Endothelial cell of umbilical vein (primary cell): Measurements from ENCODE around the gene HDGFL2. TPM values are rescaled to one million over a fixed set of nuclear protein-coding genes. Genes with fewer than 3 reads are reported as not detected.

Source experiments
- BruUV-seq: library from RNA; stranded (reverse); fragments of 400-500 nt; replicated peaks from 2 replicates; lab custom pipeline; 2021; lab: Mats Ljungman, UMichigan
- CTCF ChIA-PET: fragments of 300-600, 350-600 bp; sonication (Branson Sonifier 250); formaldehyde crosslinking; loops from one replicate; lab custom pipeline; 2021; ENCODE audit warnings: antibody characterized with exemption, inconsistent platforms; lab: Charles Lee
- POLR2A ChIA-PET: fragments of 300-600, 350-600 bp; sonication (Branson Sonifier 250); formaldehyde crosslinking; loops from one replicate; lab custom pipeline; 2021; ENCODE audit warnings: antibody characterized with exemption, inconsistent platforms; lab: Charles Lee
- DNase-seq: peaks from one replicate; pipeline ENCODE4 v3.0.0-alpha.2; 2011; ENCODE audit warnings: low read depth, low spot score
- FAIRE-seq: peaks from 2 replicates; lab custom pipeline; 2011; peaks lifted over from hg19 to GRCh38; lab: Jason Lieb, UNC
- H2AFZ ChIP-seq: 2 replicates; pipeline ENCODE4 v1.6.0; 2012; ENCODE audit warnings: low read depth, low read length, control low read depth, inconsistent platforms
- H3K27ac ChIP-seq: 2 replicates; pipeline ENCODE4 v1.5.1; 2011; ENCODE audit warnings: low read depth, mild to moderate bottlenecking, control low read depth, low read length, moderate library complexity; ENCODE audit not compliant: insufficient read depth
- H3K27me3 ChIP-seq, 2 experiments: 2 replicates each; pipeline versions ENCODE4 v1.6.0 to v1.6.1; 2011; ENCODE audit warnings: low read length in 2 of 2, mixed read lengths in 1 of 2; ENCODE audit not compliant: control insufficient read depth in 2 of 2, insufficient read depth in 2 of 2
- H3K36me3 ChIP-seq, 2 experiments: 2 replicates in 1 of 2; 3 replicates in 1 of 2; pipeline ENCODE4 v1.5.1; 2011; ENCODE audit warnings: low read length in 2 of 2, mild to moderate bottlenecking in 1 of 2, moderate library complexity in 1 of 2; ENCODE audit not compliant: control insufficient read depth in 2 of 2, insufficient read depth in 2 of 2; ENCODE audit errors: extremely low read depth in 1 of 2
- H3K4me1 ChIP-seq: 3 replicates; pipeline ENCODE4 v1.5.1; 2011; ENCODE audit warnings: mild to moderate bottlenecking, low read length; ENCODE audit not compliant: control insufficient read depth, insufficient read depth; ENCODE audit errors: extremely low read depth
- H3K4me2 ChIP-seq: 2 replicates; pipeline ENCODE4 v1.6.1; 2011; ENCODE audit warnings: low read length, control low read depth, mixed read lengths; ENCODE audit not compliant: insufficient read depth
- H3K4me3 ChIP-seq, 3 experiments: fragments of 200-600 bp in 1 of 3; sonication (generic), shearing (Covaris generic) in 1 of 3; replicated peaks in 1 of 3; 2 replicates each; pipeline ENCODE4 v1.5.1; 2011 to 2016; ENCODE audit warnings: control low read depth in 3 of 3, low read length in 3 of 3, mild to moderate bottlenecking in 2 of 3, inconsistent platforms in 1 of 3, low read depth in 1 of 3, moderate library complexity in 1 of 3; ENCODE audit not compliant: insufficient read depth in 1 of 3
- H3K79me2 ChIP-seq: 2 replicates; pipeline ENCODE4 v1.6.0; 2012; ENCODE audit warnings: low read length, inconsistent platforms; ENCODE audit not compliant: control insufficient read depth, insufficient read depth
- H3K9ac ChIP-seq: replicated peaks from 2 replicates; pipeline ENCODE3; 2011; ENCODE audit warnings: low read length, control low read depth; ENCODE audit not compliant: insufficient read depth; ENCODE audit errors: extremely low read depth
- H3K9me1 ChIP-seq: replicated peaks from 3 replicates; pipeline ENCODE4 v1.6.0; 2011; ENCODE audit warnings: mild to moderate bottlenecking, low read length; ENCODE audit not compliant: control insufficient read depth, insufficient read depth; ENCODE audit errors: extremely low read depth
- H3K9me3 ChIP-seq: replicated peaks from 2 replicates; pipeline ENCODE4 v1.5.1; 2012; ENCODE audit warnings: low read length, inconsistent platforms; ENCODE audit not compliant: control insufficient read depth, insufficient read depth
- H4K20me1 ChIP-seq: replicated peaks from 2 replicates; pipeline ENCODE3; 2011; ENCODE audit warnings: mild to moderate bottlenecking, low read length; ENCODE audit not compliant: control insufficient read depth, insufficient read depth; ENCODE audit errors: extremely low read depth
- CTCF ChIP-seq, 2 donors: IDR thresholded peaks; 1 replicate in 1 of 2; 2 replicates in 1 of 2; pipeline ENCODE4 v1.5.1; 2011; ENCODE audit warnings: low read length in 2 of 2, mild to moderate bottlenecking in 2 of 2, moderate library complexity in 2 of 2, control low read depth in 1 of 2, inconsistent platforms in 1 of 2, low read depth in 1 of 2; ENCODE audit not compliant: insufficient read depth in 1 of 2; ENCODE audit errors: extremely low read depth in 1 of 2
- FOS ChIP-seq: IDR thresholded peaks from 2 replicates; pipeline ENCODE4 v1.6.1; 2011; ENCODE audit warnings: mild to moderate bottlenecking, low read length, moderate library complexity, borderline replicate concordance; ENCODE audit not compliant: insufficient read depth
- GATA2 ChIP-seq: IDR thresholded peaks from 2 replicates; pipeline ENCODE4 v1.7.0; 2011; ENCODE audit warnings: low read depth, mild to moderate bottlenecking, moderate library complexity, mixed read lengths, low read length; ENCODE audit not compliant: insufficient read length, insufficient read depth
- JUN ChIP-seq: IDR thresholded peaks from 2 replicates; pipeline ENCODE4 v1.6.1; 2011; ENCODE audit warnings: borderline replicate concordance, low read depth; ENCODE audit not compliant: insufficient read length, insufficient read depth
- POLR2A ChIP-seq: IDR thresholded peaks from 2 replicates; pipeline ENCODE4 v1.6.1; 2012; ENCODE audit warnings: low read depth, mild to moderate bottlenecking, control low read depth, low read length
- POLR2AphosphoS5 ChIP-seq: IDR thresholded peaks from 2 replicates; pipeline ENCODE4 v1.6.1; 2012; ENCODE audit warnings: low read depth, mild to moderate bottlenecking, control low read depth, low read length, moderate library complexity; ENCODE audit not compliant: insufficient read depth
- dilution Hi-C: fragments of 300-500 bp; cut with MboI; formaldehyde crosslinking; loops from one replicate; pipeline ENCODE4 v1.15.0; 2019; ENCODE audit warnings: low sequenced_read_pairs; ENCODE audit not compliant: extremely low pct_ligation_motif_present
- intact Hi-C: fragments of 100-400 bp; cut with micrococcal nuclease; formaldehyde crosslinking; loops from one replicate; pipeline ENCODE4 v1.10.0; 2022
- polyA plus RNA-seq, 4 experiments: library from polyadenylated mRNA; depleted of rRNA in 3 of 4; stranded (reverse) in 3 of 4; unstranded in 1 of 4; fragments of >200 nt; gene quantifications; 2 replicates each; pipeline versions ENCODE4 v1.2.1 to v1.2.3, GENCODE V29; 2011 to 2012; ENCODE audit warnings: missing spikeins in 1 of 4
- total RNA-seq: library from RNA; stranded (reverse); gene quantifications from 2 replicates; pipeline ENCODE4 v1.2.3, GENCODE V29; 2021

The HDGFL2 gene
- total and polyA plus RNA-seq, 2 donors (not counting 3 experiments of a cell fraction or from before 2014, with no cell fraction given), result 39.1 to 79.6 TPM

- H3K79me2 ChIP-seq, result no peaks in the 10 kb centered on the region
- DNase-seq (no peak), FAIRE-seq (no peak)
- TF ChIP-seq GATA2 (no peak), POLR2A (no peak), JUN (no peak), FOS (no peak), POLR2AphosphoS5 (no peak), CTCF (IDR thresholded peaks at IDR 0.05; ENCODE audit: extremely low read depth in 1 of 2, insufficient read depth in 1 of 2, low read depth in 1 of 2, low read length in 2 of 2) (no peak)
- H3K27me3 ChIP-seq, result no peaks in the 10 kb centered on the region
- H3K4me1 ChIP-seq, result peaks cover 11% of the 10 kb centered on the region
- ChIA-PET CTCF (interaction anchor here (4.1 kb wide), 1 partner anchor 13 kb away, joined by 92 read pairs; no protein-coding TSS in a partner anchor), POLR2A (no interaction called here)
- dilution Hi-C loops, result no loop called here
- H2AFZ ChIP-seq, result no peak overlapping the region
- no peaks in the 10 kb centered on the region for H3K9me3 ChIP-seq
- H4K20me1 ChIP-seq, result no peaks in the 10 kb centered on the region
- no peak overlapping the region for H3K4me2 ChIP-seq
- intact Hi-C loops, result no loop called here
- H3K9ac ChIP-seq, result no peak overlapping the region
- no peak overlapping the region for H3K4me3 ChIP-seq
- H3K27ac ChIP-seq, result no peak overlapping the region
- BruUV-seq, result no TSS peak
- H3K9me1 ChIP-seq, result no peaks in the 10 kb centered on the region
- no peaks in the 10 kb centered on the region for H3K36me3 ChIP-seq
These were observed 64.7 kb downstream of the HDGFL2 start for GRCh38 chr19:4536798-4537197.
